Medulla oblongata (tissue), 1 donor: ENCODE results near the gene TMPRSS15.

ENCODE experiments used
- DNase-seq: peaks from one replicate; pipeline ENCODE4 v3.0.0-alpha.2; 2015; ENCODE audit errors: extremely low spot score

Gene TMPRSS15

GRCh38 chr21:18244671-18245463 lies 158.7 kb downstream of the TMPRSS15 start, which contains the start of gene CHODL:
Gene CHODL, plus strand, starts transcription at chr21:18244833. Its CDS starts 391 bp downstream, at chr21:18245224.
- no peak for DNase-seq

GRCh38 chr21:18235545-18235944 lies 168.0 kb downstream of the TMPRSS15 start:
- no peak for DNase-seq

- DNase-seq, result no peak
Measured at GRCh38 chr21:18228060-18228739, 175.4 kb downstream of the TMPRSS15 start.

DNA sequence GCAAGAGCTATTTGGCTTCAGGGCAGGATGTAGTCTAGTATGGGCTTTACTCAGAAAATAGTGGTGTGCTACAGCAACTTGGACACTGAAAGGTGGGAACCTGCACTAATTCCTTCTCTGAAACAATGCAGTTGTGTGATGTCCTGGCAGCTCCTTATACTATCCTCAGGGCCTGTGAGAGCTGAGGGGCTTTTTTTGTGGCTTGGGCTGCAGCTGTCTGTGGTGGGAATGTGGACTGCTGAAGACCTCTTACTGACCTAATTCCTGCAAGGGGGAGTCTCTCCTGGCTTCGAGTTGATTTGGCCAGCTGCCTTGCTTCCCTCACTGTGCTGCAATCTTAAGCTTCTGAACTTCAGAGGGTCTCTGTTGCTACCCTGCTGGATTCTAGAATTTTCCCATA lies 181.2 kb downstream of the TMPRSS15 start:
- DNase-seq, result no peak

DNA sequence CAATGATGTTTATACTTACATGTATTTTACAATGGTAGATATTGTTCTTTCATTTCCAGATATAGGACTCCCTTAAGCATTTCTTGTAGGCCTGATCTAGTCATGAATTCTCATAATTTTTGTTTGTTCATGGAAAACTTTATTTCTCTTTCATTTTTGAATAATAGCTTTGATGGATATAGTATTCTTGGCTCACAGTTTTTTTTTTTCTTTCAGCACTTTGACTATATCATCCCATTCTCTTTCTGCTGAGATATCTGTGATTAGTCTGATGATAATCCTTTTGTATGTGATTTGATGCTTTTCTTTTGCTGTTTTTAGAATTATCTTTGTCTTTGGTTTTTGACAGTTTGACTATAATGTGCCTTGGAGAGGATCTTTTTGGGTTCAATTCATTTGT lies 183.1 kb downstream of the TMPRSS15 start:
- no peak for DNase-seq
